Right ventricle myocardium superior (tissue), 1 donor: ENCODE data around the gene PARD6B. TPM values are rescaled to one million over a fixed set of nuclear protein-coding genes. Genes with fewer than 3 reads are reported as not detected.

Source experiments
- ATAC-seq: fragments of 200-7000 bp; cut with Tn5 transposase; one replicate; pipeline ENCODE4 v1.9.1; 2020; ENCODE audit warnings: mild to moderate bottlenecking; ENCODE audit not compliant: poor library complexity
- DNase-seq: peaks from one replicate; pipeline ENCODE4 v3.0.0-alpha.2; 2020
- intact Hi-C: fragments of 100-400 bp; cut with DNase I; formaldehyde crosslinking; loops from one replicate; pipeline ENCODE4 v1.11.2; 2022
- total RNA-seq: library from RNA; stranded (reverse); fragmentation: NEBNext Ultra II Directional; extraction: Animal tissue kit (Norgen Biotek cat#: 25700); gene quantifications from one replicate; pipeline ENCODE4 v1.2.1, GENCODE V29; 2021
- donor health status: DM: no; HTN: yes; CAD: no; lungs with severe emphysema.

The PARD6B gene
- total RNA-seq, 1 donor from 2014 or later: 4.7 TPM

- intact Hi-C loops: no loop called here
- DNase-seq (no peak), ATAC-seq (no peak)
Measured at GRCh38 chr20:50734730-50735679, 3.6 kb downstream of the PARD6B start.

- intact Hi-C loops: no loop called here
- ATAC-seq (no peak), DNase-seq (no peak)
Measured at GRCh38 chr20:50735813-50736212, 4.4 kb downstream of the PARD6B start.

GRCh38 chr20:50737352-50737751 lies 6.0 kb downstream of the PARD6B start:
- no peak for DNase-seq
- ATAC-seq: no peak
- intact Hi-C loops: no loop called here

- intact Hi-C loops: loop anchor here (10.0 kb wide), 1 partner anchor 118 kb away; no protein-coding TSS in a partner anchor
- ATAC-seq (no peak), DNase-seq (no peak)
Measured at GRCh38 chr20:50743087-50743486, 11.7 kb downstream of the PARD6B start.

- DNase-seq (peak; percentile 67), ATAC-seq (peak; percentile 86)
- intact Hi-C loops: loop anchor here (10.0 kb wide), 1 partner anchor 119 kb away; no protein-coding TSS in a partner anchor
Measured at GRCh38 chr20:50744143-50744792, 12.9 kb downstream of the PARD6B start.

- intact Hi-C loops: loop anchor here (10.0 kb wide), 1 partner anchor 121 kb away; no protein-coding TSS in a partner anchor
- ATAC-seq: no peak
- DNase-seq: no peak
Measured at GRCh38 chr20:50745634-50746137, 14.3 kb downstream of the PARD6B start.

GRCh38 chr20:50746138-50746940 lies 15.0 kb downstream of the PARD6B start:
- no peak for DNase-seq
- ATAC-seq: peak; percentile 5
- intact Hi-C loops: loop anchor here (10.0 kb wide), 1 partner anchor 122 kb away; no protein-coding TSS in a partner anchor

GRCh38 chr20:50747275-50747674 lies 15.9 kb downstream of the PARD6B start:
- intact Hi-C loops: loop anchor here (10.0 kb wide), 1 partner anchor 122 kb away; no protein-coding TSS in a partner anchor
- no peak for ATAC-seq

GRCh38 chr20:50750145-50750671 lies 18.8 kb downstream of the PARD6B start:
- no peak for ATAC-seq
- DNase-seq: no peak

More at GRCh38 chr20:50747275-50747674, 15.9 kb downstream of the PARD6B start:
- DNase-seq: no peak

GRCh38 chr20:50753152-50753551 lies 21.8 kb downstream of the PARD6B start:
- DNase-seq (no peak), ATAC-seq (no peak)
- intact Hi-C loops: loop anchor here (5.0 kb wide), 1 partner anchor 91 kb away; no protein-coding TSS in a partner anchor

More at GRCh38 chr20:50750145-50750671, 18.8 kb downstream of the PARD6B start:
- intact Hi-C loops: loop anchor here (5.0 kb wide), 1 partner anchor 88 kb away; no protein-coding TSS in a partner anchor

- intact Hi-C loops: loop anchor here (5.0 kb wide), 1 partner anchor 92 kb away; no protein-coding TSS in a partner anchor
Measured at GRCh38 chr20:50754420-50754819, 23.0 kb downstream of the PARD6B start.

GRCh38 chr20:50756447-50756846 lies 25.1 kb downstream of the PARD6B start:
- ATAC-seq: no peak
- DNase-seq: no peak
- intact Hi-C loops: no loop called here

More at GRCh38 chr20:50754420-50754819, 23.0 kb downstream of the PARD6B start:
- DNase-seq (no peak), ATAC-seq (no peak)

- DNase-seq: no peak
- intact Hi-C loops: no loop called here
- no peak for ATAC-seq
Measured at GRCh38 chr20:50758469-50758868, 27.1 kb downstream of the PARD6B start.

- intact Hi-C loops: no loop called here
- DNase-seq: no peak
- no peak for ATAC-seq
Measured at GRCh38 chr20:50758992-50759391, 27.6 kb downstream of the PARD6B start.

GRCh38 chr20:50759678-50760077 lies 28.3 kb downstream of the PARD6B start:
- intact Hi-C loops: no loop called here
- DNase-seq (no peak), ATAC-seq (no peak)

- DNase-seq: no peak
- intact Hi-C loops: no loop called here
- no peak for ATAC-seq
Measured at GRCh38 chr20:50762045-50762422, 30.7 kb downstream of the PARD6B start.

- ATAC-seq (peak; percentile 93), DNase-seq (peak; percentile 89)
- intact Hi-C loops: no loop called here
Measured at GRCh38 chr20:50762435-50763220, 31.2 kb downstream of the PARD6B start.
